ENCODE data around the gene CDH20.

CDH20 gene

GRCh38 chr18:61545281-61546245 is 212.3 kb downstream of the CDH20 start:
- in situ Hi-C loops (cut with HindIII; ENCODE audit: low pct_ligation_motif_present, low sequenced_read_pairs) = no loop called here
- no peak overlapping the region for H3K4me3 ChIP-seq (ENCODE audit: low read depth, low read length)
- no peak overlapping the region for H3K27ac ChIP-seq
- no peaks in the 10 kb centered on the region for H3K36me3 ChIP-seq (replicated peaks)
- no peak for TF ChIP-seq CTCF (IDR thresholded peaks at IDR 0.05; ENCODE audit: low read depth, low read length, missing control alignments)
- no peaks in the 10 kb centered on the region for H3K27me3 ChIP-seq (replicated peaks)
- no peak for DNase-seq

GRCh38 chr18:61546590-61546989 is 213.4 kb downstream of the CDH20 start:
- DNase-seq = peak; percentile 84
- Histone ChIP-seq H3K36me3 (replicated peaks) (no peaks in the 10 kb centered on the region), H3K27me3 (replicated peaks) (no peaks in the 10 kb centered on the region), H3K4me3 (ENCODE audit: low read depth, low read length) (no peak overlapping the region), H3K27ac (no peak overlapping the region)
- in situ Hi-C loops (cut with HindIII; ENCODE audit: low pct_ligation_motif_present, low sequenced_read_pairs) = no loop called here
- TF ChIP-seq CTCF (IDR thresholded peaks at IDR 0.05; ENCODE audit: low read depth, low read length, missing control alignments) = no peak

- no peak for TF ChIP-seq CTCF (IDR thresholded peaks at IDR 0.05; ENCODE audit: low read depth, low read length, missing control alignments)
- H3K27ac ChIP-seq = no peak overlapping the region
- no peak for DNase-seq
- no peaks in the 10 kb centered on the region for H3K27me3 ChIP-seq (replicated peaks)
- in situ Hi-C loops (cut with HindIII; ENCODE audit: low pct_ligation_motif_present, low sequenced_read_pairs) = no loop called here
- no peak overlapping the region for H3K4me3 ChIP-seq (ENCODE audit: low read depth, low read length)
- H3K36me3 ChIP-seq (replicated peaks) = no peaks in the 10 kb centered on the region
Observed at GRCh38 chr18:61549416-61549815, 216.2 kb downstream of the CDH20 start.

- TF ChIP-seq CTCF (IDR thresholded peaks at IDR 0.05; ENCODE audit: low read depth, low read length, missing control alignments) = no peak
- Histone ChIP-seq H3K4me3 (ENCODE audit: low read depth, low read length) (no peak overlapping the region), H3K27me3 (replicated peaks) (no peaks in the 10 kb centered on the region), H3K27ac (no peak overlapping the region), H3K36me3 (replicated peaks) (no peaks in the 10 kb centered on the region)
- in situ Hi-C loops (cut with HindIII; ENCODE audit: low pct_ligation_motif_present, low sequenced_read_pairs) = no loop called here
- no peak for DNase-seq
Observed at GRCh38 chr18:61549889-61550288, 216.7 kb downstream of the CDH20 start.

GRCh38 chr18:61551586-61551985 is 218.4 kb downstream of the CDH20 start:
- Histone ChIP-seq H3K27me3 (replicated peaks) (no peaks in the 10 kb centered on the region), H3K27ac (no peak overlapping the region), H3K36me3 (replicated peaks) (no peaks in the 10 kb centered on the region), H3K4me3 (ENCODE audit: low read depth, low read length) (no peak overlapping the region)
- peak; percentile 89 for TF ChIP-seq CTCF (IDR thresholded peaks at IDR 0.05; ENCODE audit: low read depth, low read length, missing control alignments)
- peak; percentile 87 for DNase-seq
- in situ Hi-C loops (cut with HindIII; ENCODE audit: low pct_ligation_motif_present, low sequenced_read_pairs) = no loop called here
